AG08395 (cell line): Measurements from ENCODE around the gene GALNT13.

Experiments
- DNase-seq: peaks from one replicate; pipeline ENCODE4 v3.0.0; 2012; ENCODE audit warnings: mixed read lengths, low spot score

GALNT13 gene

DNA sequence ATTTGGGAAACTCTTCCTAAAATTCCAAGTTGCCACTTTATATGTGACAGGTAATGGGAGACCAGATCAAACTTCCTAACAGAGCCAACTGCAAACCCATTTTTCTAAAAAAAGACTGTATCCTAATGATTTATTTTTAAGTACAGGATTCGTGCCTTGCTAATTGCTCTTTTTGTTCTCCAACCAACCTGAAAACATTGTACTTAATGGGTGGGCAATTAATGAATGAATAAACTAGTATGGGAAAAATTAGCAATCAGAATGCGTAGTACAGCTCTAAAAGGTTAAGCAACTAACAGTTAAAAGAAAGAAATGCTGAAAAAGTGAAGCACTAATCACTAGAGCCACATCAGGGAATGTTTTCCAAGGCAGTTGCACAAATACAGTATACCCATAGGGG lies 609.6 kb downstream of the GALNT13 start:
- no peak for DNase-seq

DNA sequence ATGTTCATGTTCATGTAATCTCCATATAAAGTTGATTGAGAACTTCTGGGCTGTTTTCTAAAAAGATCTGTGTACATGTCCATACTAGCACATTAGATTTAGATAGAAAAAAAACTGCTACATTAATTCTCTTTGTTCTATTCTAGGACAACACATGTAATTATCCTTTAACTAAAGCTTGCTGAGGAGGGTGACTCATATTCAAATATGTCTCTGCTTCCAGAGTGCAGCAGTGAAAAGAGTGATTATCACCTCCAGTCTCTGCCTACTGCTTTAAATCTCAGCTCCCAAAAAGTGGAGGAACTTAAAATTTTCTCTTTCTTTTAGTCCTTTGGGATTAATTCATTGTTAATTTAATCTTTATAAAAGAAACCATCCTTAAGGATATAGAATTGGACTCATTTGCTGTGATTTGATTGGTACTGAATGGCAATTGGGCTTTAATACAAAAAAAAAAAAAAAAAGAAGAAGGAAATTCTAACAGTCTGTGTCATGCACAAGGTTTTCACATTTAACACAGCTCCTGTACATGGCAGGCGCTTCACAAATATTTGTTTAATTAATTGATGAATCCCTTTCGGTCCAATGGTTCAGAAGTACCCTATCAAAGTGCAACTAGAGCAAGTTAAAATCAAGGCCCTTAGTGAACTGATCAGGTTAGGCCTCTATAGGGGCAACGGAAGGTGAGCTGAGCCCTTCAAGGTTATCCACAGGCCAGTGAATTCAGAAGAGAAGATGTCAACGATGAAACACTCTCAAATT lies 612.8 kb downstream of the GALNT13 start:
- DNase-seq, result no peak

DNA sequence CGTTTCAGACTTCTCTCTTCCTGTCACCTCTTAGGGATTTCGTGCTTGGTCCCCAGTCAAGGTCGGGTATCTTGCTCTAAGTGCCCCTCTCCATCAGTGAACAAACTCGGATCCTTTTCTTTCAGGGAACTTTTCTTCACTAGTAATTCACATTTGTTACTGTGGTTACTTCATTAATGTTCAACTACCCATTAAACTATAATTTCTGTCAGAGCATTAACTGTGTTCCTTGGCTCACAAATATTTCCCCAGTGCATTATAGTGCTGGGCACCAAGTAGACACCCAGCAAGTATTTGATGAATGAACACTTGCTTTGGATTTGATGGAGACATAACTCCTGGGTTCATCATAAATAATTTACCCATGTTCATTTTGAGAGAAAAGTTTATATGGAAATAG lies 617.1 kb downstream of the GALNT13 start:
- no peak for DNase-seq

DNA sequence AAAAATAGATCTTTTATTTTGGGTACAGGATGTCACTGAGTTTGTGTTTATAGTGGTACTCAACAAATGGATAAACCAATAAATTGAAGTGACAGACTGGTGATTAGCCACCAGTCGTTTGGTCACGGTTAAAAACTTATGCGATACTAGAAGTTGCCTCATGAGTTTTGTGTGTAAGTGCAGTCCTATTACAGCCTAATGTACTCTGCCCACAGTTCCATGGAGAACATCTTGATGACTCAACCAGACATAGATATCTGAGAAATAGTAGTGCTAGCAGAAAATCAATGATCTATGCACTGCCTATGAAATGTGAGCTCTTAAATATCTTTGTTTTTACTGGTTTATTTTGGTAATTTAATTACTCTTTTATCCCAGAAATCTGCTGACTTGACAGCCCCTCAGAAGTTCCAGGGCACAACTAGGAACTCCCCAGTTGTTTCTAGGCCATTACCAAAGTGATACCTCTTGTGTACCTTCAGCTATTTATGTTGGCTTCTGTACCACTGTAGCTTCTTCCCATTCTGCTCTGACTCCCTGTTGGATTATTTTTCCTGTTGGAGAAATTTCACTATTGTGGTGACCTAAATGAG lies 617.6 kb downstream of the GALNT13 start:
- no peak for DNase-seq

GRCh38 chr2:154490530-154490929 lies 618.8 kb downstream of the GALNT13 start:
- DNase-seq, result no peak

- DNase-seq, result no peak
Measured at GRCh38 chr2:154495455-154495868, 623.7 kb downstream of the GALNT13 start.

GRCh38 chr2:154497019-154497418 lies 625.3 kb downstream of the GALNT13 start:
- DNase-seq, result no peak
